SK-N-SH (cell line): Measurements from ENCODE around the gene TMEM221.

ENCODE experiments used
- CTCF ChIP-seq: fragments of 200-600 bp; sonication (generic); IDR thresholded peaks from 2 replicates; pipeline ENCODE4 v1.6.1; 2017; ENCODE audit warnings: antibody characterized with exemption, mild to moderate bottlenecking, moderate library complexity
- ZBTB33 ChIP-seq: IDR thresholded peaks from 2 replicates; pipeline ENCODE4 v1.4.0; 2012; ENCODE audit warnings: low read depth, borderline replicate concordance

GRCh38 chr19:17483605-17484002 is 35.1 kb upstream of the TMEM221 start:
- TF ChIP-seq CTCF (no peak), ZBTB33 (no peak)
